OCI-M1 (cell line): ENCODE measurements around the gene SRSF5.

Source experiments
- DNase-seq: peaks from one replicate; lab custom pipeline; 2025; lab: John Stamatoyannopoulos, UW

Gene SRSF5

DNA sequence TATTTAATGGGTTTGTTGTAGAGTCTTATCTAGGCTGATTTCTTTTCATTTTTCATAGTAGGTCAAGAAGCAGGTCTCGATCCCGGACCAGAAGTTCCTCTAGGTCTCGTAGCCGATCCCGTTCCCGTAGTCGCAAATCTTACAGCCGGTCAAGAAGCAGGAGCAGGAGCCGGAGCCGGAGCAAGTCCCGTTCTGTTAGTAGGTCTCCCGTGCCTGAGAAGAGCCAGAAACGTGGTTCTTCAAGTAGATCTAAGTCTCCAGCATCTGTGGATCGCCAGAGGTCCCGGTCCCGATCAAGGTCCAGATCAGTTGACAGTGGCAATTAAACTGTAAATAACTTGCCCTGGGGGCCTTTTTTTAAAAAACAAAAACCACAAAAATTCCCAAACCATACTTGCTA, 4.2 kb downstream of the SRSF5 start:
- no peak for DNase-seq

DNA sequence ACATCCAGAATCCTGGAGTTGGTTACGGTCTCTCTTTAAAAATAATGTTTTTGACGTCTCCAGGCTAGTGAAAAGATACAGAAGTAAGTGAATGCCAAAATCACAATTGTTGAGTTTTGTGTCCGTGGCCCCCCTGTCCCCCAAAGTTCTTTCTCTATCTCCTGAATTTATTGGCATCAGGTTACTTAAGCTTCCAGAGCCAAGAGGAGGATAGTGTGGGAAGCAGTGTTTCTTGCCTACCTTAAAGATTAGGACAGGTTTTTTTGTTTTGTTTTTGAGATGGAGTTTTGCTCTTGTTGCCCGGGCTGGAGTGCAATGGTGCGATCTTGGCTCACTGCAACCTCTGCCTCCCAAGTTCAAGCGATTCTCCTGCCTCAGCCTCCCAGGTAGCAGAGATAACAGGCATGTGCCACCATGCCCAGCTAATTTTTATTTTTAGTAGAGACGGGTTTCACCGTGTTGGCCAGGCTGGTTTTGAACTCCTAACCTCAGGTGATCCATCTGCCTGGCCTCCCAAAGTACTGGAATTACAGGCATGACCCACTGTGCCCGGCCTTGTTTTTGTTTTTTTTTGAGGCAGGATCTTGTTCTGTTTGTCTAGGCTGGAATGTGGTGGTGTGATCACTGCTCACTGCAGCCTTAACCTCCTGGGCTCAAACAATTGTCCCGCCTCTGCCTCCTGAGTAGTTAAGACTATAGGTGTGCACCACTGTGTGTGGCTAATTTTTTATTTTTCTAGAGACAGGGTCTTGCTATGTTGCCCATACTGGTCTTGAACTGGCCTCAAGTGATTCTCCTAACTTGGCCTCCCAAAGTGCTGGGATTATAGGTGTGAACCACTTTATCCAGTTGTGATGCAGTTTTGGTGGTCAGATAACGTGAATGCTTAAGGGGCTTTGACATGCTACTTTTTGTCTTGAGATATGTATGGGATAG, 5.4 kb downstream of the SRSF5 start:
- DNase-seq: no peak

DNA sequence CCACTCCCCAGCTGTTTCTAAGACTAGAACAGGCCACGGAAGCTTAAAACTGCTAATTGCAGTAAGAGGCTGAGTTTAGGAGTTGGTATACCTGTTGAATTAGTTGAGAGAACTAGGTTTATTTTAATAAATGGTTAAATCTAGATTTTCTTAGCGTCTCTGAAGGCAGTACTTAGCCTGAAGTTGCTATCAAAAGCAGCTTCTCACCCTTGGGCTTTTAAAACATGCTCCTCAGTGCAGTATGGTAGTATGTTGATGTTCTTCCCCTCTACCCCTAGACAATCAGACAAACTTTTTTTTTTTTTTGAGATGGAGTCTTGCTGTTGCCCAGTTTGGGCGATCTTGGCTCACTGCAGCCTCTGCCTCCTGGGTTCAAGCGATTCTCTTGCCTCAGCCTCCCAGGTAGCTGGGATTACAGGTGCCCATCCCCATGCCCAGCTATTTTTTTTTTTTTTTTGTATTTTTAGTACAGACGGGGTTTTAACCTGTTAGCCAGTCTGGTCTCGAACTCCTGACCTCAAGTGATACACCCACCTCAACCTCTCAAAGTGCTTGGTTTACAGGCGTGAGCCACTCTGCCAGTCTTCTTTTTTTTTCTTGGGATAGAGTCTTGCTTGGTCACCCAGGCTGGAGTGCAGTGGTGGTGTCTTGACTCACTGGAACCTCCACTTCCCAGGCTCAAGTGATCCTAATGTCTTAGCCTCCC, 6.8 kb downstream of the SRSF5 start:
- no peak for DNase-seq

DNA sequence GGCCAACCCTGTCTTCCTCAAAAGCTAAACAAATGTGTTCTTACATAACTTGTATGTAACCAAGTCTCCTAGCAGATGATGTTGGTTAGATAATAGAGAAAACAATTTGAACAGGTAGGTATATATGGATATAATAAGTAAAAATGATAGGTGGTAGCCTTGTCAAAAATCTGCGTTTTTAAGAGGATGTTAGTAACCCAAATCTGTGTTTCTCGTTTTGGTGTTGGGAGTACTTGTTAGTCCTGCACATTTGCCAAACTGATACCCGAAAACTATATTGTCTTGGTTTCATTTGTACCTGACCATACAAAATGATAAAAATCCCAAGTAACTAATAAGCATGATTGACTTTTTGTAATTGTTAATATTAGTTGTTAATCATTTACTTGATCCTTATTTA, 8.1 kb downstream of the SRSF5 start:
- DNase-seq: no peak

DNA sequence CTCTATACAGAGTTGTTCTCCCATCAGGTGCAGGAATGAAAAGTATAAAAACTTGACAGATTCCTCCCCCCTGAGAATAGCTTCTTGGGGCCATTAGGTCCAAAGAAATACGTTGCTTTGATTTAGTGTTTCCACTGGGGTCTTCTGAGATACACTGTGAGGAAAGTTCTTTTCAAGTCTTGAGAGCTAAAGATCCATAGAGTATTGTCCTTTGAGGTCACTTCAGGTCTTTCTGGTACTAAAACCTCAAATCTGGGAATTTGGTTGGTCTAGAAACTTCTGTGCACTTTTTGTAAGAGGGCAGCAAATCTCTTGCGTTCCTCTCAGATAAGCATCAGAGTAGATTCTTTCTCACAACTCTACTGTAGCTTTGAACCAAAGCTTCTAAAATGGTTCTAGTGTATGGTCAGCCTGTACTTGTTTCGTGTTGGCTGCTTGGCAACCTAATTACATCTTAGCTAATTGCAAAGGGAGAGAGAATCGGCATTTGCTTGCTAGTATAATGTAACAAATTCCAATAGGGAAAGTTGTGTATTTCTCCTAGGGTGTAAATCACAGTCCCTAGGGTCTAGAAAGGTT, 10.0 kb downstream of the SRSF5 start:
- DNase-seq: no peak

DNA sequence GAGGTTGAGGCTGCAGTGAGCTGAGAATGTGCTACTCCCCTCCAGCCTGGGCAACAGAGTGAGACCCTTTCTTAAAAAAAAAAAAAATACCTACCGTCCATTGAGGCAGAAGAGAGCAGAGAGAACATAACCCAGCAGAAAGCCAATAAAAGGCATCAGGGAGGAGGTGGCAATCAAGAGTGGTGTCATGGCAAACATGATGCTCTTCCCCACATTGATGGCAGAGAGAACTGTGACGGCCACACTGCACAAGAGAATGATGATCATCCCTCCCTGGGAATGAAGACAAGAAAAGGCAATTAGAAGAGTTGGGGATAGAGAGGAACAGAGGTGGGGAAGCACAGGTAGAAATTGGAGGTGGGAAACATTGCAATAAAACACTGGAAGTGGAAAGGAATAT, 12.1 kb downstream of the SRSF5 start:
- no peak for DNase-seq

DNA sequence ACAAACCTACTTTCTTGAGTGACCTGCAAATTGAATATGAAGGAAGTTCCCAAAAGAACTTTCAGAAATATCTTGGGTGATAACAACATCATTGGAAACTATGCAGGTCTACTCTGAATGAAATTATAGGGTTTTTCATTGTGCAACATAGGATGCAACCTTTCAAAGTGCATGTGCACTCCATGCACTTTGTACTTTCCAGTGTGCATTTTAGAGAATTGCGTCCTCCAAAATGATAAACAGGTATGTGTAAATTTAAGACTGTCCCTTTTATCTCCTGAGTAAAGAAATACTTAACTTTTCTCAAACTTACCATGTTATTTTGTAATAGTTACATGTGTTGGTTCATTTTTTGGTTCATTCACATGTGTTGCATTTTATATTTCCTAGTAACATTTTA, 13.2 kb downstream of the SRSF5 start:
- DNase-seq: no peak

DNA sequence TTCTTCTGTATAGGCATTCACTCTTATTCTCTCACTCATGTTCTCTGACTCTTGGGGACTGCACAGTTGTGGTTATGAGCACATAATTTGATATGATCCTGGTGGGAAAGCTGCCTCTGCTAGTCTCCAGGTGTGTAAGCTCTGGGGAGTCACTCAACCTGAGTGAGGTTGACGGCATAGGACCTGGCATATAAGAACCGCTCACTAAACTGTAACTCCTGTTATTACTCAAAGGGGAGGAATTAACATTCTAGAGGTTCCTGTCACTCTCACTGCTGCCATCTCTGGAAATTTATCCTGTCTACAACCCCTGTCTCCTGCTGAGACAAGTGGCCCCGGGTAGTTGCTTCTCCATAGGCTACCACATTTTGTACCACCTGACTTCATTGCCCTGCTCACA, 14.0 kb downstream of the SRSF5 start:
- no peak for DNase-seq

DNA sequence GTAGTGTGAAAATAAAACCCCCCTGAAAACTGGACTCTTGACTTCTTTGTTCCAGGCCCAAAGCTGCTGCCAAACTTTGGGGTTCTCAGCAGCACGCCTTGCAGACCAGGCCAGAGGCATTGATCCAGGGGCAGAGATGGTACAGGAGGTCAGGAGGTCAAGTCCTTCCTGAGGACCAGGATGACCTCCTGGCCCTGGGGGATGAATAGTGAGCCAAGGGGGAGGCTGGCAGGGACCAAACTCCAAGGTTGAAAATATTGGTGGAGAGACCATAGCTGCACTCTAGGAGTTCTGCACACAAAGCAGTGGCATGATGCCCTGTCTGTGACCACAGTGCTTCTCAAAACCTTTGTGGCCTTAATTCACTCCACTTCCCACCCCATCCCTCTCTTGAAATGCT, 18.0 kb downstream of the SRSF5 start:
- DNase-seq: no peak

DNA sequence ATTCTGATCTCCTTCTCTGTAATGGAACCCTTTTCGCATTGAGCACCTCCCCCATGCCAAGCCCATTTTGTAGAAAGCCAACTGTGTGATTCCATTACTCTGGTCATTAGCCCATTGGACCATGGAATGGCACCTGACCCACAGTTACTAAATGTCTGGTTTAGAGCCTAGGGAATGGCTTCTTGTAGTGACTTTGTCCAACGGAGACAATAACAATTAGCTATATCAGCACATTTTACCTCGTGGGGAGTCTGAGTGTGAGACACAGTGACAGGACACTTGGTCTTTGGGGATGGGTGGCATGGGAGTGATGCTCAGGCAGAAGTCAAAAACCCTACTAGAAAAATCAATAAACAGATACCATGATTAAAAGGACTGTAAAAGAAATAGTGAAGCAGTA, 19.7 kb downstream of the SRSF5 start:
- DNase-seq: no peak

DNA sequence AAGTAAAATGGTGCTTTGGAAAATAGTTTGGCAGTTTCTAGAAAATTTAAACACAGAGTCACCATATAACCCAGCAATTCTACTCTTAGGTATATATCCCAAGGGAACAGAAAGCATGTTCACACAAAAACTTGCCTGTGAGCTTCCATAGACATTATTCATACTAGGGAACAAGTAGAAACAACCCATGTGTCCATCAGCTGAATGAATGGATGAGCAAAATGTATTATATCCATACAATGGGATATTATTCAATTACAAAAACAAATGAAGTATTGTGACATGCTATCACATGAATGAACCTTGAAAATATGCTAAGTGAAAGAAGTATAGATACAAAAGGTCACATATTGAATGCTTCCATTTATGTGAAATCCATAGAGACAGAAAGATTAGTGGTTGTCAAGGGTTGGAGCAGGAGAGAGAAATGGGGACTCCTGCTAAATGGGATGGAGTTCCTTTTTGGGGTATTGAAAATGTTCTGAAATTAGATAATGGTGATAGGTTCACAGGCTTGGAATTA, 22.2 kb downstream of the SRSF5 start:
- DNase-seq: no peak

DNA sequence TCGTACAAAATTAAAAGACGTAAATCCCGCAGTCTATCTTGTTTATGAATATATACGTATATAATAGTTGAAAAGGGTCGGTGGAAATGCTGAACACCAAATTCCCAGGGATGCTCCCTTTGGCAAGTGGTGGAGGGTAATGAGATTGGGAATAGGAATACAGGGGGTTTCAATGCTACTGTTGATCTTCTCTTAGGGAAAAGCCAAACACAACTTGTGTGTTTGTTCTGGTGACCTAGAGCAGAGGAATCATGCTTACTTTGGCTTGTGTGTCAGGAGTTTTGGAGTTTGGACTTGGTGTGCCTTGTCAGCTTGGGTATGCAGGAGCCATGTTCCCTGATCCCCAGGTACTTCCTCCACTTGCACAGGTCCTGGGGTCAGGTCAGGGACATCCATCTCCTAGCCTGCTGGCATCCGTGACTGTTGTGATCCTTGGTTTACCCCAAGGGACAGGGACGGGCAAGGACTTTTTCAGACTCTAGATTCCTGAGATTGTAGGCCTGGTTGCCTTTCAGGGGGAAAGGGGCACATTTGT, 26.0 kb downstream of the SRSF5 start:
- no peak for DNase-seq

DNA sequence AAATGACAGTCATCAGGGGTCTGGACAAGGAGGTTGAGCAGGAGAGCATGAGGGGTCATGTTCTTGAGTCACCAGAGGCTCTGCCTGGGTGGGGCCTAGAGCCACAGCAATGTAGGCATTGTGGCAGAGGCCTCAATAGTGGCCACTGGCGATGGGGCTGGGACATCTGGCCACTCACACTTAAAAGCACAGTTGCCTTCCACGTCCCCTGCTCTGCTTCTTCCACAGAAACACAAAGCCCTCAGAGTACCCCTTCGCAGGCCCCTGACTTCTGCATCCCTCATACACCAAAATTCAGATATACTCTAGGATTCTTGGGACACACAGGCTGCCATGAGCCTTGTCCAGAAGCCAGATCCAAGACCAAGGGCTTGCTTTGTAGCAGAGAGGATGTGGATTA, 27.8 kb downstream of the SRSF5 start:
- DNase-seq: no peak

DNA sequence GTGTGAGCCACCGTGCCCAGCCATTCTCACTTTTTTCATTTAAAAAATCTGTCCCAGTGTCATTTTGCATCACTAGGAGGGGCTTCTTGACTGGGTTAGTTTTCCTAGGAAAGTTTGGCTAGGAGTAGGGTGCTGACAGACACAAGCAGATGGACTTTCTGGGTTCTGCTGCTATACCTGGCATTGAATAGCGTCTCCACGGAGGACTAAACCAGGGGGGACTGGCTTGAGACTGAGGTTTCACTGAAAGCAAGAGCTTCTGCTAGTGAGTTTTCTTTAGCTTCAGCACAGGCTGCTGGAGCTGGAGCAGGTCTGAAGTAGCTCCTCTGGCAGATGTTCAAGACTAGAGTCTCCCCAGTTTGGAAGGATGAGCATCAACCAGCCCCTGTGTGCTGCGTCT, 28.7 kb downstream of the SRSF5 start:
- no peak for DNase-seq

DNA sequence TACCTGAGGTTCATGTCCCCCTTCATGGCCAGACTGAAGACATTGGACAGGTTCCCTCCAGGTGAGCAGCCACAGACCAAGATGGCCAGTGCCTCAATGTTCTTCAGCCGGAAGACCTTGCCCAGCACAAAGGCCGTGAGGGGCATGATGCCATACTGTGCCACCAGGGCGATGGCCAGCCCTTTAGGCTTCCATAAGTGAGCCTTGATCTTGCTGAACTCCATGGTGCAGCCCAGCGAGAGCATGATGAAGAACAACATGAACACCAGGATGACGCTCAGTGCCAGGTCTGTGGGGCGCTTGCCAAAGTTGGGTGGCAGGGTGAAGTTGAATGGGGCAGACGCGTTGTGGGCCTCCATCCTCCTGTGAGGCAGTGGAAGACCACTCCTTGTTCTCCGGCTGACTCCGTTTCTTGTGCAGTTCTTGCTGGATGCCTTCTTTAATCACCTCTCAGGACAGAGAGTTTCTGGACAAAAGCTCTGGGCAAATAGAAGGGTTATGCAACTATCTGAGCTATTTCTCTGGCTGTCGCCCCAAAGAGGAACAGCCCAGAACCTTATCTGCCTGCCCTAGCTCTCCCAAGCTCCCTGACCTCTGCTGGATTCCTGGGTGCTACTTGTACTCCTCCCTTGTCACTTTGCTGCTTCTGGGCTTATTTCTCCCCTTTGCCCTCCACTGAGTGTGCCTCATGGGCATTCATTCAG, 30.0 kb downstream of the SRSF5 start, which contains the start of gene SLC10A1:
SLC10A1 (minus strand) TSS at position 445 of the 704 bp plus-strand sequence; CDS start at position 359, 86 bp downstream.
- DNase-seq: no peak

DNA sequence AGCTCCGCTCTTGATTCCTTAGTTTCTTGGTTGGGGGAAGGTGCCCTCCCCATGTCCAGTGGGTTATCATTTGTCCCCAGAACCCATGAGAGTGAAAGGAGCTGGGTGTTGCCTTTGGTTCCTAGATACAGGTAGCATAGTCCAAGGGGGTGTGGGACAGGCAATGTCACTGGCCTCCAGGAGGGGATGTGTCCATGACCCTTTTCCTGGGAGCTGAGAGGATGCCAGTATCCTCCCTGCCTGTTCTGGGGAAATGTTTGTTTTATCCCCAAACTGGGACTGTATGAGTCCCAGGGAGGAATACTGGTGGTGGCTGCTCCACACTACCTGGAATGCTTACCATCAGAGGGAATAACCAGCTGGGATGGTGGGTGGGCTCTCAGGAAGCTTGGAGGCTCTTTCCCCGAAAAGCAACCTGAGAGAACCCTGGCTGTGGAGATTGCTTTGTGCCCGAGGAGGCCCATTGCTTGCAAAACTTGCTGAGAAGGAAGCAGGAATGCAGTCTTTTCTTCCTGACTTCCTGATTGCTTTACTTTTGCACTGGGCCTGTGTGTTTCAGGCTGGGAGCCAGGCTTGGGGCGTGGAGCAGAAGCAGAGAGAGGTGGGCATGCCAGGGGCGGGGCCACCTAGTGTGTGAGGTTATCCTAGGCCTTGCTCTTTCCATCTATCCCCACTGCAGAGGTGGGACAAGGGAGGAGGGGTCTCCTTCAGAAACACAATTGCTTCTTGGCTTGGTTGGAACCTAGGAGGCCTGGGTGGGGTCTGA, 30.8 kb downstream of the SRSF5 start:
- no peak for DNase-seq

DNA sequence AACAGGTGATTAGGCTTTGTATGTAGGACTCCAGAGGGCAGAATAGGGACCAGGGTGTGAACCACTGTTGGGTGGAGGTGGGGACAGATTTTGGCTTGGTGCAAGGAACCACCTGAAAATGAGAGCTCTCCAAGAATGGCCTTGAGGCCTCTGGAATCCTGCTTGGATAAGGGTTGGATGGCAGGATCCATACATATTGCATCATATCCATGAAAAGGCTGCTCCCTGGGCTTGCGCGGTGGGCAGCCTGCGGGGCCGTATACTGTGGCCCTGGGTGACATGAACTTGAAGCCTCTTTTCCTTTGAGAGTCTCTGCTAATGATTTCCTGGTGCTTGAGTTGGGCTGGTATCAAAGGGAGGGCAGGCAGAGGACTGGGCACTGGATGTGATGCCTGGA, 31.4 kb downstream of the SRSF5 start:
- no peak for DNase-seq

DNA sequence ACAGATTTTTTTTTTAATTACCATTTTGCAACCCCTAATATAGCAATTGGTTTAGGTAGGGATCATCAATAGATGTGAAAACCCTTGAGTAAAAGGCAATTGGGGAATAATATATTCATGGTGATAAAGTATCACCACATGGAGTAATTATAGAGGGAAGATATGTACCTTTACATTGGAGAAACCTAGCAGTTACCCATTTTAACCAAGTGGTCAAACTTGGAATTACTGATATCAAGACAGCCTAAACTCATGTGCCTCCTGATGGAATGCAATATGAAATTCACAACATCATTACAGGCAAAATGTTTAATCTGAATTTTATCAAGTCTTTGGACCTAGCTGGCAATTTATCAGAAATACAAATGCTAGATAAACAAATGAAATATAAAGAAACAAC, 36.8 kb downstream of the SRSF5 start:
- DNase-seq: no peak

DNA sequence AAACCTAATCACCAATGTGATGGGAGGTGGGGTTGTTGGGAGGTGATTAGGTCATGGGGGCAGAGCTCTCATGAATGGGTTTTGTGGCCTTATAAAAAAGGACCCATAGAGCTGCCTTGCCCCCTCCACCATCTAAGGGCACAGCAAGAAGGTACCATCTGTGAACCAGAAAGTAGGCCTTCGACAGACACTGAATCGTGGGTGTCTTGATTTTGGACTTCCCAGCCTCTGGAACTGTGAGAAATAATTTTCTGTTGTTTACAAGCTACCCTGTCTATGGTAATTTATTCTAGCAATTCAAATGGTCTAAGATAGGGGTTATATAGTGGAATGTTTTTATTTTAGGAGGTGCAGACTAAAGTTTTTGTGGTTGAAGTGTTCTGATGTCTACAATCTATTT, 38.0 kb downstream of the SRSF5 start:
- no peak for DNase-seq

DNA sequence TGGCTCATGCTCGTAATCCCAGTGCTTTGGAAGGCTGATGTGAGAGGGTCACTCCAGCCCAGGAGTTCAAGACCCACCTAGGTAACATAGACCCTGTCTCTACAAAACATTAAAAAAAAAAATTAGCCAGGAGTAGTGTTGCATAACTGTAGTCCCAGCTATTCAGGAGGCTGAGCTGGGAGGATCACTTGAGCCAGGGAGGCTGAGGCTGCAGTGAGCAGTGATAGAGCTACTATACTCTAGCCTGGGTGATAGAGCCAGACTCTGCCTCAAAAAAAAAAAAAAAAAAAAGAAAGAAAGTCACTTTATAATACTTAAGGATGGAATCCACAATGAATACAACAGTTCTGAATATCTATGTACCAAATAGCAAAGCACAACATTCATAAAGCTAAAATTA, 40.2 kb downstream of the SRSF5 start:
- no peak for DNase-seq
